MCF 10A (cell line): Measurements from ENCODE around the gene LSR. TPM values are rescaled to one million over a fixed set of nuclear protein-coding genes. Genes with fewer than 3 reads are reported as not detected.

Experiments
- BruUV-seq: library from RNA; stranded (reverse); fragments of 400-500 nt; replicated peaks from 2 replicates; lab custom pipeline; 2021; lab: Mats Ljungman, UMichigan
- CTCF ChIA-PET: fragments of 300-600 bp; sonication (Branson Sonifier 250); formaldehyde crosslinking; extraction: SDS; loops from one replicate; lab custom pipeline; 2021; ENCODE audit warnings: antibody characterized with exemption, inconsistent platforms; lab: Yijun Ruan, JAX
- POLR2A ChIA-PET: fragments of 300-600, 350-650 bp; sonication (Branson Sonifier 250); formaldehyde crosslinking; extraction: SDS; loops from one replicate; lab custom pipeline; 2020; ENCODE audit warnings: antibody characterized with exemption, inconsistent platforms; lab: Yijun Ruan, JAX
- DNase-seq: peaks from one replicate; pipeline ENCODE4 v3.0.0-alpha.2; 2018; ENCODE audit not compliant: unreplicated experiment
- H3K27ac Mint-ChIP-seq: one replicate; pipeline ENCODE4 v1.8.0; 2022; ENCODE audit warnings: mild to moderate bottlenecking, low read depth, mixed read lengths; ENCODE audit not compliant: unreplicated experiment
- H3K27me3 Mint-ChIP-seq: one replicate; pipeline ENCODE4 v1.8.0; 2022; ENCODE audit warnings: mixed read lengths; ENCODE audit not compliant: insufficient read depth, unreplicated experiment
- H3K36me3 Mint-ChIP-seq: one replicate; pipeline ENCODE4 v1.8.0; 2022; ENCODE audit warnings: mild to moderate bottlenecking, moderate library complexity, mixed read lengths; ENCODE audit not compliant: insufficient read depth, unreplicated experiment
- H3K4me1 Mint-ChIP-seq: one replicate; pipeline ENCODE4 v1.8.0; 2022; ENCODE audit warnings: mixed read lengths; ENCODE audit not compliant: insufficient read depth, unreplicated experiment
- H3K4me3 Mint-ChIP-seq: one replicate; pipeline ENCODE4 v1.8.0; 2022; ENCODE audit warnings: mild to moderate bottlenecking, moderate library complexity, mixed read lengths; ENCODE audit not compliant: unreplicated experiment
- H3K9me3 Mint-ChIP-seq: one replicate; pipeline ENCODE4 v1.8.0; 2022; ENCODE audit warnings: mixed read lengths; ENCODE audit not compliant: unreplicated experiment
- CTCF ChIP-seq: fragments of 200-600 bp; IDR thresholded peaks from one replicate; pipeline ENCODE4 v1.8.0; 2022; ENCODE audit warnings: antibody characterized with exemption, mild to moderate bottlenecking; ENCODE audit not compliant: unreplicated experiment
- intact Hi-C: fragments of 100-400 bp; cut with micrococcal nuclease; formaldehyde crosslinking; loops from 2 replicates; pipeline ENCODE4 v1.14.1; 2022
- total RNA-seq: library from RNA; stranded (reverse); gene quantifications from 2 replicates; pipeline ENCODE4 v1.2.3, GENCODE V29; 2022

Gene LSR
- total RNA-seq, 1 experiment from 2014 or later: 64.1 TPM

- no peak for DNase-seq
- ChIA-PET CTCF (interaction anchor here (0.6 to 1.5 kb wide), 4 partner anchors 10 to 252 kb away, joined by 3 read pairs; partner anchors contain the start of gene USF2), POLR2A (interaction anchor here (1.0 kb wide), 1 partner anchor 13 kb away, joined by 4 read pairs; no protein-coding TSS in a partner anchor)
- Mint-ChIP-seq H3K36me3 (peaks cover 60% of the 10 kb centered on the region), H3K27me3 (no peaks in the 10 kb centered on the region), H3K9me3 (no peaks in the 10 kb centered on the region), H3K4me1 (peaks cover 3% of the 10 kb centered on the region), H3K4me3 (no peak overlapping the region), H3K27ac (no peak overlapping the region)
- no TSS peak for BruUV-seq
- intact Hi-C loops: no loop called here
- no peak for TF ChIP-seq CTCF
Observed at GRCh38 chr19:35254341-35255297, 5.8 kb downstream of the LSR start.

GRCh38 chr19:35256566-35256965, 7.8 kb downstream of the LSR start:
- TF ChIP-seq CTCF: no peak
- H3K27ac Mint-ChIP-seq: no peak overlapping the region
- H3K4me3 Mint-ChIP-seq: no peak overlapping the region
- ChIA-PET POLR2A (interaction anchor here (0.8 to 1.4 kb wide), 3 partner anchors 8 to 11 kb away, joined by 3 to 4 read pairs (median 4); no protein-coding TSS in a partner anchor), CTCF (interaction anchor here (0.7 to 1.2 kb wide), 3 partner anchors 14 to 126 kb away, joined by 4 read pairs; no protein-coding TSS in a partner anchor)
- no TSS peak for BruUV-seq
- no peak for DNase-seq
- no peaks in the 10 kb centered on the region for H3K9me3 Mint-ChIP-seq
- no peaks in the 10 kb centered on the region for H3K4me1 Mint-ChIP-seq
- peaks cover 64% of the 10 kb centered on the region for H3K36me3 Mint-ChIP-seq
- intact Hi-C loops: no loop called here
- H3K27me3 Mint-ChIP-seq: no peaks in the 10 kb centered on the region

- Mint-ChIP-seq H3K9me3 (no peaks in the 10 kb centered on the region), H3K27ac (no peak overlapping the region), H3K36me3 (peaks cover 59% of the 10 kb centered on the region), H3K4me1 (no peaks in the 10 kb centered on the region), H3K27me3 (no peaks in the 10 kb centered on the region), H3K4me3 (no peak overlapping the region)
- no TSS peak for BruUV-seq
- intact Hi-C loops: no loop called here
- no peak for TF ChIP-seq CTCF
- ChIA-PET POLR2A (interaction anchor here (0.7 to 1.4 kb wide), 3 partner anchors 9 to 1118 kb away, joined by 3 to 4 read pairs (median 4); no protein-coding TSS in a partner anchor), CTCF (interaction anchor here (0.7 to 1.2 kb wide), 2 partner anchors 13 to 126 kb away, joined by 4 read pairs; no protein-coding TSS in a partner anchor)
- DNase-seq: no peak
Observed at GRCh38 chr19:35257113-35257461, 8.3 kb downstream of the LSR start.

- peaks cover 59% of the 10 kb centered on the region for H3K36me3 Mint-ChIP-seq
- H3K4me3 Mint-ChIP-seq: no peak overlapping the region
- intact Hi-C loops: loop anchor here (10.0 kb wide), 1 partner anchor 94 kb away; the partner anchor contains the start of gene FFAR3
- peaks cover 7% of the 10 kb centered on the region for H3K4me1 Mint-ChIP-seq
- H3K27me3 Mint-ChIP-seq: no peaks in the 10 kb centered on the region
- ChIA-PET CTCF (interaction anchor here (1.0 kb wide), 1 partner anchor 194 kb away, joined by 3 read pairs; no protein-coding TSS in a partner anchor), POLR2A (interaction anchor here (0.7 to 1.0 kb wide), 3 partner anchors 9 to 106 kb away, joined by 3 to 4 read pairs (median 3); no protein-coding TSS in a partner anchor)
- no peak overlapping the region for H3K27ac Mint-ChIP-seq
- BruUV-seq: no TSS peak
- H3K9me3 Mint-ChIP-seq: no peaks in the 10 kb centered on the region
- no peak for TF ChIP-seq CTCF
- DNase-seq: no peak
Observed at GRCh38 chr19:35260694-35261304, 12.0 kb downstream of the LSR start.
